OCI-M2 (cell line): ENCODE data around the gene SLC15A2.
"Not testable (repeated sequence)": the region's sequence is repeated elsewhere in the genome, so short reads cannot be mapped to it uniquely, and the experiment has no call there.

Experiments used
- DNase-seq: peaks from one replicate; lab custom pipeline; 2025; ENCODE audit not compliant: unreplicated experiment; lab: John Stamatoyannopoulos, UW

SLC15A2 gene, protein sequence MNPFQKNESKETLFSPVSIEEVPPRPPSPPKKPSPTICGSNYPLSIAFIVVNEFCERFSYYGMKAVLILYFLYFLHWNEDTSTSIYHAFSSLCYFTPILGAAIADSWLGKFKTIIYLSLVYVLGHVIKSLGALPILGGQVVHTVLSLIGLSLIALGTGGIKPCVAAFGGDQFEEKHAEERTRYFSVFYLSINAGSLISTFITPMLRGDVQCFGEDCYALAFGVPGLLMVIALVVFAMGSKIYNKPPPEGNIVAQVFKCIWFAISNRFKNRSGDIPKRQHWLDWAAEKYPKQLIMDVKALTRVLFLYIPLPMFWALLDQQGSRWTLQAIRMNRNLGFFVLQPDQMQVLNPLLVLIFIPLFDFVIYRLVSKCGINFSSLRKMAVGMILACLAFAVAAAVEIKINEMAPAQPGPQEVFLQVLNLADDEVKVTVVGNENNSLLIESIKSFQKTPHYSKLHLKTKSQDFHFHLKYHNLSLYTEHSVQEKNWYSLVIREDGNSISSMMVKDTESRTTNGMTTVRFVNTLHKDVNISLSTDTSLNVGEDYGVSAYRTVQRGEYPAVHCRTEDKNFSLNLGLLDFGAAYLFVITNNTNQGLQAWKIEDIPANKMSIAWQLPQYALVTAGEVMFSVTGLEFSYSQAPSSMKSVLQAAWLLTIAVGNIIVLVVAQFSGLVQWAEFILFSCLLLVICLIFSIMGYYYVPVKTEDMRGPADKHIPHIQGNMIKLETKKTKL

DNA sequence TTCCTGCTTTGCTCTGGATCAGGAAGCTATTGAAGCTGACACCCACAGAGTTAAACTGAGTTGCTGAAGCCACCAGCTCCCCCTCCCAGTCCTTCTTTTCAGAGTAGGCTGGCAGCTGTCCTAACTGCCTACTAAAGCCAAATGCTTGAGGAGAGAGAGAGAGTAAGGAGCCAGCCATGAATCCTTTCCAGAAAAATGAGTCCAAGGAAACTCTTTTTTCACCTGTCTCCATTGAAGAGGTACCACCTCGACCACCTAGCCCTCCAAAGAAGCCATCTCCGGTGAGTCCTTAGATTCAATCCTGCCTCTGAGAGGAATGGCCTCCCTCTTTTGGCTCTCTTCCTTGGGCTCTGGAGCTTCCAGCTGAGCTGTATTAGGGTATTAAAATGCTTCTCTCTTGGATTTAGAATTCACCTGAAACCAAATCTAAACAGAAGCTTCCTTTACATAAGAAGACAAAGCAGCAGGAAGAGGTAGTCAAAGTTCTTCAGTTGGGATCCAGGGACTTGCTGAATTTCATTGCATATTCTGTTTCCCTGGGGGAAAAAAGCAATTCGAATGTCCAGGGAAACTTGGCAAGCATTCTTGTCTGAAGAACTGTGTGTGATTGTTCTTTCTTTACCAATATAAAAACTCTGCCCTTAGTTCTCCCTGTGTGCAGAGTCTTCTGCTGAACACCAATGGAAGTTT is at the start of gene SLC15A2:
TSS of gene SLC15A2 (plus strand) at position 101 of the 690 bp plus-strand sequence. CDS start at position 177, 76 bp downstream.
- no peak for DNase-seq

DNA sequence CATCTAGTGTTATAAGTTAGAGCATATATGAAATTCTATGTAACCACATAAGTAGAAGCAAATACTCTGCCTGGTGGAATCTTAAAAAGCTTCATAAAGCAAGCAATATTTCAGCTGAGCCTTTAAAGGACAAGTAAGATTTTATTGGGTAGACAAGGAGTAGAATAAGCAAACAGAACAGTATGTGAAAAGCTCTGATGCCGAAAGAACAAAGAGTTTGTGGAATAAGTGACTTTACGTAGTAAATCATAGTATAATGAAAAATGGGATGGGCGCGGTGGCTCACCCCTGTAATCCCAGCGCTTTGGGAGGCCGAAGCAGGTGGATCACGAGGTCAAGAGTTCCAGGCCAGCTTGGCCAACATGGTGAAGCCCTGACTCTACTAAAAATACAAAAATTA is 49.3 kb upstream of the SLC15A2 start:
- DNase-seq, result no peak

DNA sequence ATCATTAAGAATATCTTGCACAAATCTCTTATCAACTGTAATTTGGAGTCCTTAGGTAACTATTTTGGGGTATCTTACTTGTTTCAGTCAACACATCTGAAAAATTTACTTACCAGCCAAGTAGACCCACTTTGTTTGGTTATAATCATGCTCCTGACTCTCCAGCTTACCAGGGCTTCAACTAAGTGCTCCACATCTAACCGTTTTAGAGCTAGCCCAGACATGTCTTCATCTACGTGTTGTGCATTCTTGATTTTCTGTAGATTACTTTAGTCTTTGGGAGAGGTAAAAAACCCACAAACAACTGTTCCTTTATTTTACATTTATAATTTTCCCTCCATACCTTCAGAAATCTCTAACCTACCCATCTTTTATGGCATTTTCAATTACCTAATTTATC is 41.9 kb upstream of the SLC15A2 start:
- DNase-seq, result no peak

DNA sequence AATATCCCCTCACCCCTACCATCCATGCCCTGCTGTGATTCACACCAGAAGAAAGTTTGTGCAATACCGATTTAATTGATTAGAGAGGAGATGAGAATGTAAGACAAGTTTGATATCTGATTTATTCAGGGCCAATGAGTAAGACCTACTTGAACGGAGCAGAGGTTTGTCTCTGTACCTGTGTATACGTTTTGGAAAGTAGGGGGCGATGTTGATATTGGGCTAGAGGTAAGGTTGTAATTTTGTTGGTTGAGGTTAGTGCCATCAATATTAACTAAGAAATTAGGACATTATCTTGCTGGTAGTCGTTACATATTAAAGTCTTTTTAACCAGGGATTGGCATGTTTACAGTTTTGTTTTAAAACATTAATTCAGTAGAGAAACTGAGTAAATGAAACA is 38.6 kb upstream of the SLC15A2 start:
- DNase-seq, result no peak

GRCh38 chr3:121857778-121858177 is 36.4 kb upstream of the SLC15A2 start:
- not testable (repeated sequence) for DNase-seq

DNA sequence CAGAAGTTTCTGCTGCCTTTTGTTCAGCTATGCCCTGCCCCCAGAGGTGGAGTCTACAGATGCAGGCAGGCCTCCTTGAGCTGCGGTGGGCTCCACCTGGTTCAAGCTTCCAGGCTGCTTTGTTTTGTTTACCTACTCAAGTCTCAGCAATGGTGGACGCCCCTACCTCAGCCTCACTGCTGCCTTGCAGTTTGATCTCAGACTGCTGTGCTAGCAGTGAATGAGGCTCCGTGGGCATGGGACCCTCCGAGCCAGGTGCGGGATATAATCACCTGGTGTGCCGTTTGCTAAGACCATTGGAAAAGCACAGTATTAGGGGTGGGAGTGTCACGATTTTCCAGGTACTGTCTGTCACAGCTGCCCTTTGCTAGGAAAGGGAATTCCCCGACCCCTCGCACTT is 31.0 kb upstream of the SLC15A2 start:
- not testable (repeated sequence) for DNase-seq

GRCh38 chr3:121863801-121864200 is 30.4 kb upstream of the SLC15A2 start:
- no peak for DNase-seq

DNA sequence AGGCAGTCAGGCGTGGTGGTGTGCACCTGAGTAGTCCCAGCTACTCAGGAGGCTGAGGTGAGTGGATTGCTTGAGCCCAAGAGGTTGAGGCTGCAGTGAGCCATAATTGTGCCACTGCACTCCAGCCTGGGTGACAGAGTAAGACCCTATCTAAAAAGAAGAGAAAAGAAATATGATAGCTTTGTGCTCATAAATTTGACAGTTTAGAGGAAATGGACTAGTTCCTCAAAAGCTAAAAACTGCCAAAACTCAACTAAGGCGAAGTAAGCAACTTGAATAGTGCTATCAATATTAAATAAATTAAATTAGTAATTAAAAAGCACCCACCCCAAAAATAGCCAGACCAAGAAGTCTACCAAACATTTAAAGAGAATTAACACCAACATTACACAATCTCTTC is 24.5 kb upstream of the SLC15A2 start:
- DNase-seq, result no peak

GRCh38 chr3:121870717-121871116 is 23.5 kb upstream of the SLC15A2 start:
- no peak for DNase-seq

DNA sequence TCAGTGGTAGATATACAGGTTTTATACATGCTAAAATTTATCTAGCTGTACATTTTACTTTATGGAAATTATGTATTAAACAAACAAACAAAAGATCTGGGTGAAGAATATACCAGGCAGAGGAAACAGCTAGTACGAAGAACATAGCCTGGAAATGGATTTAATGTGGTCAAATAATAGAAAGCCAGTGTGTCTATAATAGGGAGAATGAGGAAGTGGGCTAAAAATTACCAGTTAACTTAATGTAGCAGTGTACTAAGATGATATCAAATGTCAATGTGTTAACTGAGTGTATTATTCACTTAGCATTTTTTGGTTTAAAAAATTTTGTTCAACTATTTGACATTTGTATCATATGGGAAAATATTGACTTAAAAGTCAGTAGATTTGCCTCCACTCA is 22.8 kb upstream of the SLC15A2 start:
- no peak for DNase-seq

GRCh38 chr3:121878411-121878810 is 15.8 kb upstream of the SLC15A2 start:
- DNase-seq, result no peak

- DNase-seq, result no peak
These were observed 10.7 kb upstream of the SLC15A2 start for GRCh38 chr3:121883507-121883906.

GRCh38 chr3:121885386-121885785 is 8.8 kb upstream of the SLC15A2 start:
- no peak for DNase-seq

DNA sequence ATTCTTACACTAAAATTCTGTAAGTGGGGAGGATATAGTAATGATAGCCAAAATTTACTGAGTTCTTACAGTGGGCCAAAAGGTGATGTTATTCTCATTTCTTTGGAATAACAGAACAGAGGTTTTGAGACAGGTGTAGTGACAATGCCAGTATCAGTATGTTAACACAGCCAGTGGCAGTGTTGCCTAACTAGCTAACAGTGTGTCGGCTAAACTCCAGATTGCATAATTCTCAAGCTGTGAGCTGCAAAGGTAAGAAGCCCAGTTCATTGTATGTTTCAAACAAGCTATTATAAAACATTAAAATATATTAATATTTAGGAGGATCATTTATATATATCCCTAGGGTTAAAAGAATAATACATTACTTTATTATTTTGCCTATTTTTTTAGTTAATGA is 920 bp downstream of the SLC15A2 start:
- DNase-seq, result no peak

DNA sequence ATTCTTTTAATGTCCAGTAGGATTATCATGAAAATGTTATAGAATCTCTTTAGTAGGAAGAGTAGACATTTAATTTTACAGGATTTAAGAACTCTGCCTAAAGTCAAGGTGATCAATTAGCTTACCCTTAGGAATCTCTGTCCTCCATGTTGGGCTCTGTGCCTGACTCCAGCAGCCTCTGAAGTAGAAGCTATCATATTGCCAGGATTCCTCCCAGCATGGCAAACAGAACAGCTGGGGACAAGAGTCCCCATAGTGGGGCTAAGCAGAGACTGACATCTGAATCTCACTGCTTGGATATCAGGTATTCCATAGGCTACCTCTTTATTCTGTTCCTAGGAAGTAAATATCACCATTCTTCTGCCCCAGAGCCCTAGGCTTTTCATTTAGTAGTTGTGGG is 1.5 kb downstream of the SLC15A2 start:
- DNase-seq, result no peak

DNA sequence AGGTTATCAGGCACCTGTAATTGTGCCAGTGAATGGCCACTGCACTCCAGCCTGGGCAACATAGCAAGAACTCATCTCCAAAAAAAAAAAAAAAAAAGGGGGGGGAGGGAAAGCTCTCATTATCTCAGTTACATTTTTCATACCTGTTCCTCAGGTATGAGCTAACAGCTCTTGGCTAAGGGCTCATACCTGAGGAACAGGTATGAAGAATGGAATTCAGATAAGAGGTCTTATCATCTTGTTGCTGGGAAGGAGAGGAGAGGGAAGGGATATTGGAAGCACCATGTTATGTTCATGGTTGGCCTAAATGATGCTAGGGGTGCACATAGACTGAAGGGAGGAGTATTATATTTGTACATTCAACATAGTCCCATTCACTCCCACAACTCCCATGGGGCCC is 2.6 kb downstream of the SLC15A2 start:
- DNase-seq, result no peak

GRCh38 chr3:121897296-121897695 is 3.1 kb downstream of the SLC15A2 start:
- no peak for DNase-seq

DNA sequence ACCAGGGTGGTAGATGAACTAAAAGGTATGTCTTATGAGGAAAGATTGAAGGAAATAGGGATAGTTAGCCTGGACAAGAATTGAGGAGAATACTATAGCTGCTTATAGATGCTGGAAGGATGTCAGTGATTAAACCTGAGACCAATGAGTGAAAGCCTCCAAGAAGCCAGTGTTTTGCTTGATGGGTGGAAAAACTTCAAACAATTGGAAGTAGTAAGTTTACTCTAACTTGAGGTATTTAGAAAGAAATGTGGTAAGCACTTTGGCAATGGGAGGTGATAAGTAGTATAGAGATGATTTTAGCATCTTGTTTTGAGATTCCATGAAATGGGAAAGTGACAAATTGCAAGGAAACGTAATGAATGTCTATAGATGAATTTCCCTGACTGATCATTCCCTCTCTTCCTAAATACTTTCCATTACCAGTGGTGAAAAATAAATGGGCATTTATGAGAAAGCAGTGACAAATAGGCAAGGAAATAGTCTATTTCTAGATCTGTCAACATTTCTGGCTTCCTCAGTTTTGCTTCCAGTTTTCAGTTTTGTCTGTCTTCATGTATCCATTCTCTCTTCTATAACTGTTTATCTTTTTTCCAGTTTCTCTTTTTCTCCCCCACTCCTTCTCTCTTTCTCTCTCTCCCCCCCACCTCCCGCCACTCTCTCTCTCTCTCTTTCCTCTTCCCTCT is 19.2 kb downstream of the SLC15A2 start:
- DNase-seq, result no peak

DNA sequence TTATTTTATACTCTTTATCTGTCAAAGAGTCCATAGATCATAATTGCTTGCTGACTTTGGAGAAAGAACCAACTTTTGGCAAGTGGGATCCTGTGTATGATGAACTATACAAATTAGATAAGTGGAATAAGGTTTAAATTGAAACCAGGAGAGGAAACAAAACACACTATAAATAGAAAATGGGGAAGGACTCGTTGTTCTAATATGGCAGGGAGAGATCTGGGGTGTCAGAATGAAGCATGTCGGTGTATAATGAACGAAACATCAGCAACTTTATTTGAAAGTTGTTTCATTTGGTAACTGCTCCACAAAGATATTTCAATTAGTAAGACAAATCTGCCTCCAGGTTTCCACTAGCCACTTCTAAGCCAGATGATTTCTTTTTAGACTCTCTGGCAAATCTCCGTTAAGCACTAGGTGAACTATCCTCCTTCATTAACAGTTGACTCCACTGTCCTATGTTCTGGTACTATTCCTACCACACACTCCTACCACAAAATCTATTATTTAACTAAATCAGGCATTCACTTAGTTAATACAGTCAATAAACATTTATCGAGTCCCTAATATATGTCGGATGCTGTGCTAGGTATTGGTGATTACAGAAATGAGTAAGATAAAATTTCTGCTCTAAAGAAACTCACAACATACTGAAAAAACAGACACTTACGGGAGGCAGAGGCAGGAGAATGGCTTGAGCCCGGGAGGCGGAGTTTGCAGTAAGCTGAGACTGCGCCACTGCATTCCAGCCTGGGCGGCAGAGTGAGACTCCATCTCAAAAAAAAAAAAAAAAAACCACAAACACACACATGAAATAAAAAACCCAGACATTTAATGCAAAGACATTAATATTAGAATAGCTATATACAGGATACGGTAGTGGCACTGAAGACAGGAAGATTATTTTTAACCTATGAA is 20.1 kb downstream of the SLC15A2 start:
- DNase-seq, result no peak

- no peak for DNase-seq
These were observed 22.0 kb downstream of the SLC15A2 start for GRCh38 chr3:121916189-121916588.
